Activated naive CD8-positive, alpha-beta T cell treated with anti-CD3 and anti-CD28 coated beads, Interleukin-2, amount 50 U/mL, for 16 hours (primary cell): ENCODE measurements around the gene RCHY1.
"Not testable (repeated sequence)": the region's sequence is repeated elsewhere in the genome, so short reads cannot be mapped to it uniquely, and the experiment has no call there.

Experiments used
- DNase-seq: peaks from one replicate; pipeline ENCODE4 v3.0.0-alpha.2; 2020; ENCODE audit warnings: low read depth, low spot score

Gene RCHY1

DNA sequence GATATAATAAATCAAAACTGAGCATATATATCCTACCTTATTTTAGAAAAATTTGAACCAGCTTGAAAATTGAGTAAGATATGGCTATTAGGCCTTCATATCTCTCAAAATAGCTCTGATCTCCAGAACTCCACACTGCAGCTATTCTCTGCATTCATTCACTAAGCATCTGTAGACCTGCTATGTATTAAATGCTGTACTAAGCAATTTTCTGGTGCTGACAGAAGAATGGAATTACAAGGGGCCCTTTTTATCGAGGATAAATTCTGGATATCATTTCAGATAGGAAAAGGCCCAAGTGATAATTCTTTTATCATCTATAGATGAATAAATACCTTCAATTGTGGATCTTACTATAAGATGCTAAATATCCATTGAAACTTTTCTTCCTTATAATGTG is 1.9 kb upstream of the RCHY1 start:
- DNase-seq: no peak

DNA sequence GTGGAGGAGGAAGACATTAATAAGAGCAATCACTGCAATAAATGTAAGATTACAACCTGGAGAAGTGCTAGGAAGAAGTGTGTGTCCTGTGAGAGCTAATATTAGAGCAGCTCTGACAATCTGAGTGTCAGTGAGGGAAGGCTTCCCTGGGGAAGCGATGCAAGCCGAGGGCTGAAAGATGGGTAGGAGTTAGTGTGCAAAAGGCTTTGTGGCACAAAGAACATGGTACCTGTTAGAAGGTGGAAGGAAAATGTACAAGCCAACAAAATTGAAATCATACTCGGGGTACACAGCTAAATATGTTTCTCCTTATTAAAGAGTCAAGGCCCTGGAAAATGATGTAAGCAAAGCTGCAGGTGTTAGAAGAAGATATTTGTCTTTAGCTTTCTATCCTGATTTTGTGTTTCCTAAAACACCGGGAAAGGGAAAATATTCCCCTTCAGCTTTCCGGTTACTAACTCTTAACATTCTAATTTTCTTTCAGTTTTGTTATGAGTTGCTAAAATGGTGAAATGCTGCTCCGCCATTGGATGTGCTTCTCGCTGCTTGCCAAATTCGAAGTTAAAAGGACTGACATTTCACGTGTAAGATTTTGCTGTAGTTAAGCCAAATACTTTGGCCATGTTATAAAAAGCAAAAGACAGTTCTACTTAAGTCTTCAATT is 878 bp upstream of the RCHY1 start:
- DNase-seq: no peak

DNA sequence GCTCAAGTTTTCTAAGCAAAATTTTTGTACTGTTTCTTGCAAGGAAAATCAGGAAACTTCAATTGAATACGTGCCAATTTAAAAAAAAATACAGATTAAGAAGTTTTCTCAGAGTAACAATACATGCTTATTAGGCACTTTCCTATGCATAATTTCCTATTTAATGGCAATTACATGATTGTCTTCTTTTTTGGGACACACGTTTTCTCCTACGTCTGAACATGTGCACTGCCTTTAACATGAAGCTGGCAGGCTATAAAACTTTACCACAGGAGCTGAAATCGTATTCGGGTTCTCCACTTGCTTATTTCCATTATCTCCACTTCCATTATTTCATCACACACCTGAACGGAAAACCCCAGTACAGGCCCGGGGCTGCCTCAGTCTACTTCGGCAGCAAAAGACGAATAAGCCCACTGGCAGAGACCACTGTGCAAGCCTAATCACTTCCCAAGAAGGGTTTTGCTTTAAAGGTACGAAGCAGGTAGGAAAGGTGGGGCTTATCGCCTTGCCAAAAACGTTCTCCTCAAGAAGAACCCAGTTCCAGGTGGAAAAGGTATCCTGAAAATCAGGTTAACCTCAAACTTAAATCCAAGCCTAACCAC is 575 bp downstream of the RCHY1 start:
- no peak for DNase-seq

DNA sequence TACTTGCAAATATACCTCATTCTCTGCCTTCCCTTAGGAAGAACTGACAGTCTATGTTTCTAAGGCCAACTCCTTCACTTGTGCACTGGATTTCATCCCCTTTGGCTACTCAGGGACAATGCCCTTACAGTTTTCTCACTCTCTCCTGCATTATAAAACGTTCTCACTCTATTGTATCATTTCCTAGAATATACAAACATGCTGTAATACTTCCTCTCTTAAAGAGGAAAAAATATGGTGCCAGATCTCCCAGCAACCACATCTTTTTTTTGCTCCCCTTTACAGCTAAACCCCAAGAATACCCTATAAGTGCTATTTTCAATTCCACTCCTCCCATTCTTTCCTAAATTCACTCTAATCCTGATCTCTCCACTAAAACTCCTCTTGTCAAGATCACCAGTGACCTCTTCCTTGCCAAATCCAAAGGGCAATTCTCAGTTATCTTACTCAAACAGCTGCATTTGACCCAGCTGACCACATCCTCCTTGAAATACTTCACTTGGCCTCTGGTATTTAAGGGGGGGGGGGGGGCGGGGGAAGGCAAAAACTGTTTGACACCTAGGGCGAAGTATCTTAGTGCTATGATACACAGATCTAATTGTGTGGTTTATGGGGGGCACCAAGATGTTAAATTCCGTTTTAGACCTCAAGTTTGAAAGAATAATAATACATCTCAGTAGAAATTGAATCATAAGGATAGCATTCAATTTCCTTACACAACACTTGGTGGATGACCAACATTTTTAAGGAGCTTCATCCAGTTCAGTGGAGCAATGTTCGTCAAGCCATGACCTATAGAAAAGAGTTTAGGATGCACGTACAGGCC is 1.6 kb downstream of the RCHY1 start:
- DNase-seq: no peak

DNA sequence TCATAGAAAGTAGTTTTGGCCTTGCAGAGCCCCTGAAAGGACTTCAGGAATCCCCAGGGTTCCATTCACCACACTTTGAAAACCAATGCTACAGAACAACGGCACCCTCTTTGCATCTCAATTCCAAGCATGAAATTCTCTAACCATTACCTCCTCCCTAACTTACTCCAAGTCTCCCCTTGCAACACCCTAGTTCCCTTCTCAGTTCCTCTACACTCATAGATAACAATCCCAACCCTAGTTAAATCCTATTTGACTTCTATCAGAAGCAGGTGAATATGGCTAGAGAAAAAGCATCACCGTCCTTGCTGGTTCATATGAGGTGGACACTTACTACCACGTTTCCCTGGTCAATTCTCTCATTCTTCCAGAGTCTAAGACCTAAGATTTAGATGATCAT is 2.4 kb downstream of the RCHY1 start:
- no peak for DNase-seq

DNA sequence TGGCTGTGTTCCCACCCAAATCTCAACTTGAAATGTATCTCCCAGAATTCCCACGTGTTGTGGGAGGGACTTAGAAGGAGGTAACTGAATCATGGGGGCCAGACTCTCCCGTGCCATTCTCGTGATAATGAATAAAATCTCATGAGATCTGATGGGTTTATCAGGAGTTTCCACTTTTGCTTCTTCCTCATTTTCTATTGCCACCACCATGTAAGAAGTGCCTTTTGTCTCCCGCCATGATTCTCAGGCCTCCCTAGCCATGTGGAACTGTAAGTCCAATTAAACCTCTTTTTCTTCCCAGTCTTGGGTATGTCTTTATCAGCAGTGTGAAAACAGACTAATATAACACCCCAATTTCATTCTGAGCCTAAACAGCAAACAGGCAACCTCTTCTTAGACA is 4.6 kb downstream of the RCHY1 start:
- DNase-seq: not testable (repeated sequence)

DNA sequence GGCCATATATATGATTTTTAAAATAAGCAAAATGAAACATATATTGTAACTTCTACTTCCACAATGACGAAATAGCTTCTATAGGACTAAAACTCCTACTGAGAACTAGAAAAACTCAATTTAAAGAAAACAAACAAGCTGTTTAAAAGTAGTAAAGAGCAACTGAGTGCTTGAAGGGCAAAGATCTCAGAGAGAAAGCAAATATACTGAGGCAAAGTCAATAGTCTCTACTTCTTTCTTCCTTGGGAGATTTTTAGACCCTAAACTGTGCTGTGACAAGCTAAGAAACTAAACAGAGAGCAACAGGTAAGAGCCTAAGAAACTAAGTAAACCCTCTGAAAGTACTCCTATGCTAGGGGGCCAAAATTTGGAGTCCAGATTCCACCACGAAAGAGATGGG is 8.6 kb downstream of the RCHY1 start:
- no peak for DNase-seq

DNA sequence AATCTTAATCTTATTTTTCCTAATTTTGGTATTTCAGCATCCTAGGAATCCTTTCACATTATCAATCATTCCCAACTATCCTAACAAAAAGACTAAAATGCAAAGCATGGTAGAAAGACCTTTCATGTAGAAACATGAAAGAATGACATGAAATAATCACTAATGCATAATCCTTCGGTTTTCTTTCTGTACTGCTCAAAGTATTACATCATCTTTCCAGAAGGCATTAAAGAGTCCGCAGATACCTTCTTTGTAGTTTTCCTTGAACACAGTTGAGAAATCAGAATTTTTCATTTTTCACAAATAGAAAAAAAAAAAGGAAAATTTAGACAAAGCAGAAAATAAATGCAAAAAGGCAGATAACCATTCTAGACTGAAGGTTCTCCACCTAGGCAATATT is 11.5 kb downstream of the RCHY1 start:
- no peak for DNase-seq

DNA sequence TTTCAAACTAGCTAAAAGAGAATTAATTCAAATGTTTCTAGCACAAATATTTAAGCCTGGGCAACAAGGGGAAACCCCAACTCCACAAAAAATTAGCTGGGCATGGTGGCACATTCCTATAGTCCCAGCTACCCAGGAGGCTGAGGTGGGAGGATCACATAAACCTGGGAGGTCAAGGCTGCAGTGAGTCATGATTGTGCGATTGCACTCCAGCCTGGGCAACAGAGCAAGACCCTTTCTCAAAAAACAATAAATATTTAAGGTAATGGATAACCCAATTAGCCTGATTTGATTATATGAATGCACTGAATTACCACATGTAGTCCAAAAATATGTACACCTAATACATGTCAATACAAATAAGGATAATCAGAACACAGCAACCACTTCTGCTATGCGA is 14.3 kb downstream of the RCHY1 start:
- DNase-seq: no peak

DNA sequence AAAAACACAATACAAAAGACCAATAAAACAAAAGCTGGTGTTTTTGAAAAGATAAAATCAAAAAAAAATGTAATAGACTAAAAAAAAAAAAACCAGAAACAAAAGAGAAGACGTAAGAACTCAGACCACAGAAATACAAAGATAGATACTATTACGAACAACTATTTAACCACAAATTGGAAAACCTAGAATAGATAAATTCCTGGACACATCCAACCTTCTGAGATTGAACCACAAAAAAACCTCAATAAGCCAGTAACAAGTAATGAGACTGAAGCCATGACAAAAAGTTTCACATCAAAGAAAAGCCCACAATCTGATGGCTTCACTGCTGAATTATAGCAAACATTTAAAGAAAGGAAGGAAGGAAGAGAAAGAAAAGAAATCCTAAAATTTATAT is 16.2 kb downstream of the RCHY1 start:
- no peak for DNase-seq

DNA sequence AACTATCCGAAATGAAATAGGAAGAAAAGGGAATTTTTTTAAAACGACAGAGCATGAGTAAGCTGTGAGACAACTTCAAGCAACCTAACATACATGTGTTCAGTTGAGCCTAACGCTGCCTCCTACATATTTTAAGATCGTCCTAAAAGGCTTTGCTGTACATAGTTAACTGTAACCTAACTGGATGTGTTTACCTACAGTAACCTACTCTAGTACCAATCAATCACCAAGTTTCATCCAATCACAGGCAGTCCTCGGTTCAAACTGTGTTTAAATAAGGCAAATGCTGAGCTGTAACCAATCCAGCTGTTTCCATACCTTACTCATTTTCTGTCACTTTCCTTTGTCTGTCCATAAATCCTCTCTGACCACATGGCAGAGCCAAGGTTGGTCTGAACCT is 17.1 kb downstream of the RCHY1 start:
- no peak for DNase-seq

DNA sequence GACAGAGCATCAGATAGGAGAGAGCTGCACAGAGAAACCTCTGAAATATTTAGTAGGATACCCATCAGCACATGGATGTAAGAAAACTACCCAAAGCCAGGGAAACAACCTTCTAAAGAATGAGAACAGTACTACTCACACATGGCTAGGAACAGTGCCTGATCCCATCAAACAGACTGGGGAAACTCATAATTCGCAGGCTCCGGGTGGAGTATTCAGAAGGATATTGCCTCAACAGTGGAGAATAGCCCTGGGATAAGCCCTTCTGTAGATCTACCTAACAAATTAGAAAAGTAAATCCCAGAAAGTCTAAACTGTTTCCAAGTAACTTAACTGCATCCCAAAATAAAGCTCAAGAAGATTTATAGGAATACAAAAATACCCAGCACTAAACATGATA is 17.8 kb downstream of the RCHY1 start:
- DNase-seq: no peak

DNA sequence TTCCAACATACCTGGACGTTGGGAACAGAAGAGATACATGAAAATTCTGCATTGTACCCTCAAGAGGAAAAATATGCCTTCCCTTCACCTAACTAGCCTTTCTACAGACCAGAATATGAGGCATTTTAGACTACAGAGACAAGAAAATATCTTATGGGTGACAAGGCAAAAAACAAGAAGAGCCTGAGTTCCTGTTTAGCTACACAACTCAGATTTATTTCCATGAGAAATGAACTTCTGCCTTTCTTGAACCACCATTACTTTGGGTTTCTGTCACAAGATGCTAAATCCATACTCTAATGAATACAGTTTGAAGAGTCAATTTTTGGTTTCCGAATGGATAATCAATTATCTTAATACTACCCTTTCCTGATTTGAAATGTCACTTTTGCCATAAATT is 18.7 kb downstream of the RCHY1 start:
- no peak for DNase-seq

DNA sequence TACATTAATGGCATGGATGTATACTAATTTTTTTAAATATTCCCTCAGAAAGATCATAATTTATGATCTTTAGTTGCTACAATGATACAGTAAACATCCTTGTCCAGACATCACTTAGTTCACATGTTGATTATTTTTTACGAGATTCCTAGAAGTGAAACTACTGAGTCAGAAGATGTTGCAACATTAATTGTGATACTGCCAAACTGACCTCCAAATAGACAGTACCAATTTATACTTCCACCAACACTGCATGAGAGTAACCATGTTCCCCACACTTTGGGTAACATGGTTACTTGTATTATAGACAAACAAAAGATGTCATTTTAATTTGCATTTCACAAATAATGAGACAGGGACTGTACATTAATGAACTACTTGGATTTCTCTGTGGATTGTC is 19.6 kb downstream of the RCHY1 start:
- no peak for DNase-seq

DNA sequence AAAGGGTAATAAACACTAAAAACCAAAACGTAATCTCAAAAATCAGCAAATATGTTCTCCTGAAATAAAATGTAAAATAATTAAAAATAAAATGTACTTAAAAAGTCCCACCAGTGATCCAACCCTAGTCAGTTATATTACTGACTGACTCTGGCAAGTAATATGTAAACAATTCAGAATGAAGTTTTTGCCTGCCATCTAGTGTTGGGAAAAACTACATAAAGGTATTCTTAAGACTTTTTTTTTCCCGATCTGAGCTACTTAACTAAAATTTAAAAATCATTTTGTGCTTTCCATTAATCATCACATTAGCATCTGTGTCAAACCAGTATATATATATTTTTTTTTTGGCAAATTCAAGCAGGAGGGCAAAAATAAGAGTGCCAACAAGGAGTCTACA is 24.0 kb downstream of the RCHY1 start:
- no peak for DNase-seq

DNA sequence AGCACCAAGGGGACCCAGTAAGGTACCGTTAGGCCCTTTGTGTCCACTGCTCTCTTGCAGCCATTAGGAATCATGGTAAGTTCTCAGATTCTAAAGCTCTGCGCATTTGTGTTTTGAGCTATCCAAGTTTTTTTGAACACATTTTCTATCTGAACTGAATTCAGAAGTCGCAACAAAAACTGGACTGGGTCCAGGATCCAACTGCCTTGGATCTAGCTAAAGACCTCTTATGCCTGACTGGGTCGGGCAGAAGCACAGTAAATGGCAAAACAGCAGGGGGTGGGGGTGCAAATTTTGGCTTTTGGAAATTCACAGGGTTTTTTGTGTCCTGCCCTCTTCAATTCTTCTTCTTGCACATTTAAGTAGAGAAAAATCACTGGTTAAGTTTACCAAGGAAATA is 30.0 kb downstream of the RCHY1 start:
- no peak for DNase-seq

DNA sequence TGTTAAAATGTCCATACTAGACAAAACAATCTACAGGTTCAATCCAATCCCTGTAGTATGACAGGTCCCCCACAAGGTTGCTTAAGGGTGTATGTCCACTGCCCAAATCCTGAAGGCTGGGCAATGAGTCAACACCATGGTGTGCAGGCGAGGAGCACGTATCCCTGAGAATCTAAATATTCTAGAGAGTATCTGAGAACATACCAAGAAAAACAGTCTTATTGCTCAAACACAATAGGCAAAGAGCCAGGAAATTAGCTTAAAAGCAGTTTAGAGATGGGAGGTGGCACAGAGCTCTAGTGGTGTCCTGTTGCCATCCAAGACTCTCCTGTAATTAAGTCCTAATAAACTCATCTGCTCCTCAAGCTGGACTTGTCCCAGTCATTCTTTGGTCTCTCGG is 37.0 kb downstream of the RCHY1 start:
- no peak for DNase-seq

DNA sequence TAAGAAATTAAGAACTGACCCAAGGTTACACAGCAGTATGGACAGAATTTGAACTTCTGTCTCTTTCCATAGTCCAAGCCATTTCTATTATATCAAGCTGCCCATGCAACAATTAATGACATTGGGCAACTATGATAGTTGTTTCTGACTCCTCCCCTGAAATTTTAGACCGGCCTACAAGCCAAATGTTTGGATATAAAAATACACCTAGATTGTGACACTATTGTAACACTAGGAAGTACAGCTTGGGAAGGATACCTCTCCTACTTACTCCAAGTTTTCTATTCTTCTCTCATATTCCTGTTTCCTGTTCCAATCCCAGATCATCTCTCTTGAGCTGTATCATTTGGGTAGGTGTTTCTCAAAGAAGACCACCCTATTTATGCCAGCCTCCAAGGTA is 43.5 kb downstream of the RCHY1 start:
- DNase-seq: no peak

DNA sequence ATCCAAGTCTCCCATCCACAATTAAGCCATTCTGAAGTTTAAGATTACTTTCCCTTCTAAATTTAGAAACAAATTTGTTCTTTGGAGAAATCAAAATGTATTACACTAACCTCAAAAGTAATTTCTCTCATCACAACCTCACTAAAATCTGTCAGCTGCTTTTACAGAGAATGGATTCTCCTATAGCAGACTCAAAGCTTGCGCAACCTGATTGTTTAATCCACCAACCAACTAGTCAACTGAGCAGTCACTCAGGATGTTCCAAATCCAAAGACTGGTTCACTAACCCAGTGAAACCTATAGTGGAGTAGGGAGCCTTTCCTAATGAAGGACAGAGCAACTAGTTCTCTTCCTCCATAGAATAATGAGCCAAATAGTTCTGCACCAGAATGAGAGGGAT is 44.3 kb downstream of the RCHY1 start:
- DNase-seq: no peak

DNA sequence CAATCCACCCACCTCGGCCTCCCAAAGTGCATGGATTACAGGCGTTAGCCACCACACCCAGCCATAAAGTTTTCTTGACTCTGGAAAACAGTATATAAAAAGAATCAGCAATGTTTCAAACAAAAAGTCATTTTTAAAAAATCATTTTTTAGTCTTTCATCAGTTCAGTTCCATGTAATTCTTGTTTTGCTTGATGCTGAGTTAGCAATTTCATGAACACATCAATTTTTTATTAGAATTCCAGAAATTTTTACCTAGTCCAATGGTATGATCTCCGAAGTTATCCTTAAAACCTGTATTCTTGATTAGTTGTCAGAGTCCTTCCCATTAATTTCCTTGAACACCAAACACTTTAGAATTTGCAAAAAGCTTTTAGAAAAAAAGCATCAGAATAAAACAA is 56.8 kb downstream of the RCHY1 start:
- no peak for DNase-seq

DNA sequence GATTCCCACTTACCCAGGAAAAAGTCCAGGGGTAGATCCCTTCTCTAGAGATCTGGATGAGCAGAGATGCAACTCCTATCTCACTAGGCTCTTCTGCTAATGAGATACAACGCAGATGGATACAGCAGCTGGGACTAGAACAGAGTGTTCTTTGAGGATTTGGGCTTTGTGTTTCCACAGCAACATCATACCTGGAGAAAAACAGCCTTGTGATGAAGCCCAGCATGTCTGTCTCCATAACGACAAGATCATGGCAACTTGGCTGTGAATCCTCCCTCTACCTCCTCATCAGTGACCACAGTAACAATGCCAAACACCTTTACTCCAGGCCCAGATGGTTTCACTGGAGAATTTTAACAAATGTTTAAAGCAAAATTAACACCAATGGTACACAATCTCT is 80.1 kb downstream of the RCHY1 start:
- DNase-seq: no peak

DNA sequence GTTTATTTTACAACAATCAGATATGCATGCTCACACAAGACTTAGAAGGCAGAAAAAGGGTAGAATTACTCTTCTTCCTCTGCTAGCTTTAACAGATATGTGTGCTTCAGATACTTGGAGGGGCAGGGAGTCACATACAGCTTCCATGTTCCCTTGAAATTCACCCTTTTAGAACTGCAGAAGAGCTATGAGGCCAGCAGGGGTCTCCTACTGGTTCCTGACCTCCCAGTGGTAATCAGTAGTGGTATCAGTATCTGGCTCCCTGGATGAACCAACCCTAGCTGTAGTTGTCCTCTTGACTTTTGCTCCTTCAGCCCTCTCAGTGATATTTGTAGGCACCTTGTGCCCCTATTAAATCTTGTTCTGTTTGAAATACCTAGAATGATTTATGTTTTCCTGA is 81.5 kb downstream of the RCHY1 start:
- no peak for DNase-seq

DNA sequence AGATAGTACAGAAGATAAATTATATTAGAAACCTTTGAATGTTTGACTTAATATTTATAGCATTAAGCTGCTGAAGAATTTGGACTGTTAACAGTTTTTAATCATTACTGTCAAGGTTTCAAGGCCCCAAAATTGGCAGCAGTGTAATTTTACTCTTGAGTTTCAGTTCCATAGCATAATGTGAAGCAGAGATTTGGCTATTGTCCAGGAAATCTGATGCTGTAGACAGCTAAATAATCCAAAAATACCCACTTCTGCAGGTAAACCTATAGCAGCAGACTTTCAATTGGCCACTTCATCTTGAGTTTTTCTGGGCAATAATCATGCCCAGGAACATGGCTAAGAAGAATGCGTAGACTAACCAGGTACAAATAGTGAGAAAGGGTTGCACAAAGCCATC is 85.0 kb downstream of the RCHY1 start:
- DNase-seq: no peak
